Body of pancreas (tissue), 4 donors: ENCODE results near the gene AP1S2. TPM values are rescaled to one million over a fixed set of nuclear protein-coding genes. Genes with fewer than 3 reads are reported as not detected.

Source experiments
- ATAC-seq: fragments of 150-250 bp; one replicate; pipeline ENCODE4 v1.9.1; 2016
- DNase-seq, 4 donors: peaks; one replicate each; pipeline ENCODE4 v3.0.0-alpha.2; 2019
- H3K27ac ChIP-seq, 4 donors: fragments of 200-600 bp; sonication (generic); 1 replicate in 3 of 4; 2 replicates in 1 of 4; pipeline versions ENCODE4 v1.5.1 to v1.6.1; 2016 to 2019; ENCODE audit warnings: mild to moderate bottlenecking in 1 of 4, mixed read lengths in 1 of 4, moderate library complexity in 1 of 4
- H3K27me3 ChIP-seq, 2 donors: fragments of 200-600 bp; sonication (generic); one replicate each; pipeline ENCODE4 v1.6.0; 2016; ENCODE audit warnings: mild to moderate bottlenecking in 1 of 2
- H3K36me3 ChIP-seq, 2 donors: fragments of 200-600 bp; sonication (generic); replicated peaks in 1 of 2; 2 replicates each; pipeline ENCODE4 v1.5.1; 2016; ENCODE audit warnings: low read depth in 2 of 2; ENCODE audit not compliant: insufficient read depth in 1 of 2
- H3K4me1 ChIP-seq: fragments of 200-600 bp; sonication (generic); one replicate; pipeline ENCODE4 v1.6.0; 2016
- H3K4me3 ChIP-seq, 2 donors: fragments of 200-600 bp; sonication (generic); 1 replicate in 1 of 2; 2 replicates in 1 of 2; pipeline ENCODE4 v1.5.1; 2016 to 2019
- H3K9me3 ChIP-seq, 3 donors: fragments of 200-600 bp; sonication (generic); 1 replicate in 2 of 3; 2 replicates in 1 of 3; pipeline ENCODE4 v1.5.1; 2016
- POLR2A ChIP-seq, 3 donors: fragments of 450-650 bp; IDR thresholded peaks; one replicate each; pipeline ENCODE4 v1.6.1; 2016; ENCODE audit warnings: antibody characterized with exemption in 3 of 3, mild to moderate bottlenecking in 2 of 3
- WGBS, 2 donors: methylation state at CpG; one replicate each; pipeline ENCODE4 v1.1.5; 2017; 5-methylcytosine and 5-hydroxymethylcytosine counted together
- intact Hi-C: fragments of 100-400 bp; cut with DNase I; formaldehyde crosslinking; loops from one replicate; pipeline ENCODE4 v1.15.1; 2023
- total RNA-seq, 2 donors: library from RNA; depleted of rRNA; stranded (reverse); fragments of >200 nt; gene quantifications; one replicate each; pipeline ENCODE4 v1.1.0, GENCODE V29; 2016
- TF ChIP-seq, protein P1 (sequence below), 7 experiments: fragments of 450-650 bp in 4 of 7; fragments of 200-600 bp in 3 of 7; sonication (generic) in 3 of 7; IDR thresholded peaks; one replicate each; pipeline ENCODE4 v1.5.1; 2016 to 2019; ENCODE audit warnings: antibody characterized with exemption in 7 of 7

The AP1S2 gene
- total RNA-seq, 2 donors from 2014 or later, result 7.6 to 11.7 TPM

DNA sequence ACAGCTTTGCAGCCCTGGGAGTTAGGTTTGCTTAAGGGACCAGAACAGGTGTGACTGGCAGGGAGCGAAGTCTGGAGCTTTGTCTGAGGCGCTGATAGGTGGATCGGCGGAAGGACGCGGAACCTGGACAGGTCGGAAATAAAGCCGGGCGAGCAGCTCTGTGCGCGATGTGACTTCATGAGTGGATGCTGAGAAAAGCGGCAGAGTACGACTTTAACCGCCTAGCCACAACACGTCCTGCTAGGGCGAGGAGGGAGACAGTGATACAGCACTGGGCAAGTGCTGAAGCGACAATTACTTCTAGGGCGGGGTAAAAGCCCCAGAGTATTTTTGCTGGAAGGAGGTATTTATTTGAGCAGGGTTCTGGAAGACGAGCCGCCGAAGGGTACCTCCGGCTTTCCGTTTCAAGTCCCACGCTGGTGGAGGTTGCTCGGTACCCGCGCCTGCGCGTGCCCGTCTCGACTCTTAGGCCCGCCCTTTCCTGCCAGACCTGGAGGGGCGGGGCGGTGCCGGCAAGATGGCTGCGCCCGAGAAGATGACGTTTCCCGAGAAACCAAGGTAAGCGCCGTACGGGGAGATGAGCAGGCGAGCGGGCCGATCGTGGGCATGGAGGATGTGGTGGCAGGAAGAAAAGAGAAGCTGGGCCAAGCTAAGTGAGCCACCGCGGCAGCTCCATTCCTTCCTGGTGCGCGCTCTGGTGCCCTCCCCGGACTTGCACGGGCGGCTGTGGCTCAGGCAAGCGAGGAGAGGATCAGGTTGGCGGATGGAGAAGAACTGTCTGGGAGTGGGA lies 64.4 kb downstream of the AP1S2 start, which contains the start of gene ZRSR2:
Gene ZRSR2, plus strand, starts transcription at position 506 of the 790 bp plus-strand sequence. Its CDS starts 12 bp downstream, at position 518.
- no peaks in the 10 kb centered on the region for H3K9me3 ChIP-seq
- intact Hi-C loops, result no loop called here
- TF ChIP-seq, protein P1, sequence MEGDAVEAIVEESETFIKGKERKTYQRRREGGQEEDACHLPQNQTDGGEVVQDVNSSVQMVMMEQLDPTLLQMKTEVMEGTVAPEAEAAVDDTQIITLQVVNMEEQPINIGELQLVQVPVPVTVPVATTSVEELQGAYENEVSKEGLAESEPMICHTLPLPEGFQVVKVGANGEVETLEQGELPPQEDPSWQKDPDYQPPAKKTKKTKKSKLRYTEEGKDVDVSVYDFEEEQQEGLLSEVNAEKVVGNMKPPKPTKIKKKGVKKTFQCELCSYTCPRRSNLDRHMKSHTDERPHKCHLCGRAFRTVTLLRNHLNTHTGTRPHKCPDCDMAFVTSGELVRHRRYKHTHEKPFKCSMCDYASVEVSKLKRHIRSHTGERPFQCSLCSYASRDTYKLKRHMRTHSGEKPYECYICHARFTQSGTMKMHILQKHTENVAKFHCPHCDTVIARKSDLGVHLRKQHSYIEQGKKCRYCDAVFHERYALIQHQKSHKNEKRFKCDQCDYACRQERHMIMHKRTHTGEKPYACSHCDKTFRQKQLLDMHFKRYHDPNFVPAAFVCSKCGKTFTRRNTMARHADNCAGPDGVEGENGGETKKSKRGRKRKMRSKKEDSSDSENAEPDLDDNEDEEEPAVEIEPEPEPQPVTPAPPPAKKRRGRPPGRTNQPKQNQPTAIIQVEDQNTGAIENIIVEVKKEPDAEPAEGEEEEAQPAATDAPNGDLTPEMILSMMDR (IDR thresholded peaks at IDR 0.05), result no peak
- TF ChIP-seq POLR2A (IDR thresholded peaks at IDR 0.05), result peak; percentile 16 to 70 (median 66)
- H3K36me3 ChIP-seq, result no peaks in the 10 kb centered on the region
- 0% methylated on average over 5 to 32 of the region's 55 CpGs for WGBS, 2 donors
- no peaks in the 10 kb centered on the region for H3K27me3 ChIP-seq
- H3K27ac ChIP-seq, result peak within 1 kb of the TSS; percentile 60 to 85 (median 74)
- DNase-seq (peak; percentile 78 to 92 (median 84)), ATAC-seq (peak; percentile 97)
- H3K4me3 ChIP-seq, result peak within 1 kb of the TSS; percentile 72 to 75
- H3K4me1 ChIP-seq, result peaks cover 8% of the 10 kb centered on the region

- DNase-seq (peak in 1 of 4 donors; percentile 2), ATAC-seq (no peak)
- TF ChIP-seq POLR2A (IDR thresholded peaks at IDR 0.05), result no peak
- TF ChIP-seq, protein P1 (IDR thresholded peaks at IDR 0.05), result no peak
- H3K9me3 ChIP-seq, result no peaks in the 10 kb centered on the region
- H3K36me3 ChIP-seq, result no peaks in the 10 kb centered on the region
- H3K4me3 ChIP-seq, result no peak overlapping the region
- peaks cover 6% of the 10 kb centered on the region for H3K4me1 ChIP-seq
- intact Hi-C loops, result no loop called here
- no peak overlapping the region for H3K27ac ChIP-seq
- 67% methylated on average over 1 of the region's 3 CpGs; no CpG with 5 or more reads in 1 of the 2 donors for WGBS, 2 donors
- no peaks in the 10 kb centered on the region for H3K27me3 ChIP-seq
Measured at GRCh38 chrX:15786915-15787314, 67.7 kb downstream of the AP1S2 start.

DNA sequence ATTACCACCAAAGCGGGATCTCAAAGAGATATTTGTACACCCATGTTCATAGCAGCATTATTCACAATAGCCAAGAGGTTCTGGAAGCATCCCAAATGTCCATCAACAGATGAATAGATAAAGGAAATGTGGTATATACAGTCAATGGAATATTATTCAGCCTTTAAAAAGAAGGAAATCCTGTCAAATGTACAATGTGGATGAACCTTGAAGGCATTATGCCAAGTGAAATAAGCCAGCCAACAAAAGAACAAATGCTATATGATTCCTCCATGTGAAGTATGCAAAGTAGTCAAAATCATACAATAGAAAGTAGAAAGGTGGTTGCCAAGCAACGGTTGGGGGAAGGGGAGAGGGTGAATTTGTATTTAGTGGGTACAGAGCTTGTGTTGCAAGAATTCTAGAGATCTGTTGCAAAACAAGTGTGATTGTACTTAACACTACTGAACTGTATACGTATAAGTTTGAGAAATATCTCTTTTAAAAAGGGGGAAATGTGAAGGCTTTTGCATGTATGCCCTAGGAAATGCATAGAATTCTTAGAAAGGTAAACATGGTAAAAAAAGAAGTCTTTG lies 69.3 kb downstream of the AP1S2 start:
- no peak overlapping the region for H3K27ac ChIP-seq
- peaks cover 4% of the 10 kb centered on the region for H3K4me1 ChIP-seq
- no peak for TF ChIP-seq POLR2A (IDR thresholded peaks at IDR 0.05)
- TF ChIP-seq, protein P1 (IDR thresholded peaks at IDR 0.05), result no peak
- ATAC-seq (no peak), DNase-seq (no peak)
- 84 to 95% methylated on average over 3 of the region's 3 CpGs for WGBS, 2 donors
- intact Hi-C loops, result no loop called here
- no peak overlapping the region for H3K4me3 ChIP-seq
- H3K9me3 ChIP-seq, result no peaks in the 10 kb centered on the region
- H3K36me3 ChIP-seq, result no peaks in the 10 kb centered on the region
- no peaks in the 10 kb centered on the region for H3K27me3 ChIP-seq

GRCh38 chrX:15781961-15782699 lies 72.5 kb downstream of the AP1S2 start:
- no peaks in the 10 kb centered on the region for H3K9me3 ChIP-seq
- no peaks in the 10 kb centered on the region for H3K4me1 ChIP-seq
- DNase-seq (no peak), ATAC-seq (no peak)
- WGBS, 2 donors, result 58 to 73% methylated on average over 13 of the region's 13 CpGs
- H3K27me3 ChIP-seq, result no peaks in the 10 kb centered on the region
- H3K4me3 ChIP-seq, result no peak overlapping the region
- H3K27ac ChIP-seq, result no peak overlapping the region
- TF ChIP-seq POLR2A (IDR thresholded peaks at IDR 0.05), result no peak
- TF ChIP-seq, protein P1 (IDR thresholded peaks at IDR 0.05), result no peak
- no peaks in the 10 kb centered on the region for H3K36me3 ChIP-seq
- intact Hi-C loops, result no loop called here

Other genes starting within 250 kb of the AP1S2 start
- gene CLTRN, start 190.0 kb downstream of the AP1S2 start, total RNA-seq, result 1 to 10 TPM; 1.3 to 1.6 TPM
- 1 to 10 TPM; 6.2 to 6.6 TPM for gene CA5B, start 116.5 kb downstream of the AP1S2 start, total RNA-seq
- gene ZRSR2, start 64.3 kb downstream of the AP1S2 start, total RNA-seq, result 1 to 10 TPM; 5.7 to 9.2 TPM